Fibroblast of villous mesenchyme (primary cell): ENCODE results near the gene SMARCD1. TPM values are rescaled to one million over a fixed set of nuclear protein-coding genes. Genes with fewer than 3 reads are reported as not detected.
"Not testable (repeated sequence)": the region's sequence is repeated elsewhere in the genome, so short reads cannot be mapped to it uniquely, and the experiment has no call there.

Experiments used
- DNase-seq: peaks from one replicate; pipeline ENCODE4 v3.0.0-alpha.2; 2010; ENCODE audit warnings: low read depth
- H3K4me3 ChIP-seq: 2 replicates; pipeline ENCODE4 v1.5.1; 2011; ENCODE audit warnings: low read depth, mild to moderate bottlenecking, low read length
- total RNA-seq: library from RNA; depleted of rRNA; stranded (reverse); fragments of >200 nt; gene quantifications from 2 replicates; pipeline ENCODE4 v1.2.3, GENCODE V29; 2012
- TF ChIP-seq, protein P1 (sequence below): IDR thresholded peaks from 2 replicates; pipeline ENCODE4 v1.5.1; 2012; ENCODE audit warnings: low read depth, mild to moderate bottlenecking, low read length; ENCODE audit not compliant: insufficient read depth

SMARCD1 gene
- total RNA-seq, 1 donor = 60.9 TPM

DNA sequence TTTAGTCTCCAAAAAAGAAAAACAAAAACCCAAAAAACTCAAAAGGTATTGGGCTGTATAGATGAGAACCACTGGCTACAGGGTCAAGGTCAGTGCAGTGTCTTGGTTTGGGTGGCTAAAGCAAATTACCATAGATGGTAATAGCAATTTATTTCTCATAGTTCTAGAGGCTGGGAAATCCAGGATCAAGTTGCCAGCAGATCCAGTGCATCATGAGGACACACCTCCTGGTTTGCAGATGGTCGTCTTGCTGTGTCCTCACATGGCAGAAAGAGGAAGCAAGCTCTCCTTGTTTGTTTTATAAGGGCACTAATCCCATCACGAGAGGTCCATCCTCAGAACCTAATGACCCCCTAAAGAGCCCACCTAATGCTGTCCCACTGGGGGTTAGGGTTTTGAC, 38.1 kb downstream of the SMARCD1 start:
- TF ChIP-seq, protein P1, sequence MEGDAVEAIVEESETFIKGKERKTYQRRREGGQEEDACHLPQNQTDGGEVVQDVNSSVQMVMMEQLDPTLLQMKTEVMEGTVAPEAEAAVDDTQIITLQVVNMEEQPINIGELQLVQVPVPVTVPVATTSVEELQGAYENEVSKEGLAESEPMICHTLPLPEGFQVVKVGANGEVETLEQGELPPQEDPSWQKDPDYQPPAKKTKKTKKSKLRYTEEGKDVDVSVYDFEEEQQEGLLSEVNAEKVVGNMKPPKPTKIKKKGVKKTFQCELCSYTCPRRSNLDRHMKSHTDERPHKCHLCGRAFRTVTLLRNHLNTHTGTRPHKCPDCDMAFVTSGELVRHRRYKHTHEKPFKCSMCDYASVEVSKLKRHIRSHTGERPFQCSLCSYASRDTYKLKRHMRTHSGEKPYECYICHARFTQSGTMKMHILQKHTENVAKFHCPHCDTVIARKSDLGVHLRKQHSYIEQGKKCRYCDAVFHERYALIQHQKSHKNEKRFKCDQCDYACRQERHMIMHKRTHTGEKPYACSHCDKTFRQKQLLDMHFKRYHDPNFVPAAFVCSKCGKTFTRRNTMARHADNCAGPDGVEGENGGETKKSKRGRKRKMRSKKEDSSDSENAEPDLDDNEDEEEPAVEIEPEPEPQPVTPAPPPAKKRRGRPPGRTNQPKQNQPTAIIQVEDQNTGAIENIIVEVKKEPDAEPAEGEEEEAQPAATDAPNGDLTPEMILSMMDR = no peak

DNA sequence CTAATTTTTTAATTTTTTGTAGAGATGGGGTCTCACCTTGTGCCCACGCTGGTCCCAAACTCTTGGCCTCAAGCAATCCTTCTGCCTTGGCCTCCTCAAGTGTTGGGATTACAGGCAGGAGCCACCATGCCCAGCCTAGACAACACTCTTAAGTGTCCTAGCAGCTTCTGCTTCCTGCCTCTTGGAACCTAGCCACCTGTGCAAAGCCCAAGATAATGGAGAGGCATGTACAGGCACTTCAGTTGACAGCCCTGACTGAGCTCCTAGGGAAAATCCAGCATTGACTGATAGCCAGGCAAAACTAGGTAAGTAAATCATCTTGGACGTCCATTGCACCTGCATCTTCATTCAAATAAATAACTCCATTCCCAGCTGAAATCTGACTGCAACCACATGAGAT, 42.4 kb downstream of the SMARCD1 start:
- H3K4me3 ChIP-seq = no peak overlapping the region
- TF ChIP-seq, protein P1 = no peak
- DNase-seq = no peak

More for the DNA sequence above, 38.1 kb downstream of the SMARCD1 start:
- no peak overlapping the region for H3K4me3 ChIP-seq
- no peak for DNase-seq

DNA sequence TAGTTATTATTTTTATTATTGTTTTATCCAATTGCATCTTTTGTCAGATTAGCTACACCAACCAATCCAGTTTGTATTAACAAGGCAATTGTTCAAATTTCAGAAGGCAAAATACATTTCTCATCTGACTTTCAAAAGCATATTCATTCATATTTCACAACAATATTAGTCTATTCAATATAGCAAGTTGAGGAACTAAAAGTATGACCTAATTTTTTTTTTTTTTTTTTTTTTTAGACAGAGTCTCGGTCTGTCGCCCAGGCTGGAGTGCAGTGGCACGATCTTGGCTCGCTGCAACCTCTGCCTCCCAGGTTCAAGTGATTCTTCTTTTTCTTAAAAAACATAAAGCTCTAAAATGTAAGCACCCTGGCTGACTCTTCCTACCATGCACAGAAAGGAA, 44.1 kb downstream of the SMARCD1 start:
- no peak overlapping the region for H3K4me3 ChIP-seq
- TF ChIP-seq, protein P1 = no peak
- DNase-seq = no peak

DNA sequence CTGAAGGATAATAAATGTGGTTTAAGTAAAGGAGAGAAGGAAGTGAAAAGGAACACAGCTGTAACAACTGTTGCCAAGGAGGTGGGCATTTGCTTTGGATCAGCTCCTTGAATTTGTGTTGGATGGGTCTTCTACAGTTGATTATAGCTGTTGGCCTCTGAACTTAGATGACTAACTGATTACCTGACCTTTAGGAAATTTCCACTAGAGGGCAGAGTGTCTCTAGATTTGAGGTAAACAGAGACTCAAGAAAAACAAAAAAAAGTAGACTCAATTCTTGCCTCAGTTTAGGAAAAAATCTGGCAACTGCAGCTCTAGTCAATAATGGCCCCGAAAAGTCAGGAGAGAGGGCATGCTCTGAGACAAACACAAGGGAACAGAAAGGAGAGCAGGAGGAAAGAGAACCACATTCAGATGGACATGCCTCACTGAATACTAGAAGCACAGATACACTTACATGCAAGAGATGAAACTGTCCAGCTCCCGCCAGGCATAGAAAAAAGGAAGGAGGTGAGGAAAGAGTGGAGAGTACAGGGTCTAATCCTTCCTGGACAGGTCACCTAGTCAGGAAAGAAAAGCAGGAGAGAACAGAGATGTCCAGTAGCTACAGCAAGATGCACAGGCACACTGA, 47.5 kb downstream of the SMARCD1 start:
- DNase-seq = peak; percentile 60
- H3K4me3 ChIP-seq = no peak overlapping the region
- TF ChIP-seq, protein P1 = peak; percentile 53

DNA sequence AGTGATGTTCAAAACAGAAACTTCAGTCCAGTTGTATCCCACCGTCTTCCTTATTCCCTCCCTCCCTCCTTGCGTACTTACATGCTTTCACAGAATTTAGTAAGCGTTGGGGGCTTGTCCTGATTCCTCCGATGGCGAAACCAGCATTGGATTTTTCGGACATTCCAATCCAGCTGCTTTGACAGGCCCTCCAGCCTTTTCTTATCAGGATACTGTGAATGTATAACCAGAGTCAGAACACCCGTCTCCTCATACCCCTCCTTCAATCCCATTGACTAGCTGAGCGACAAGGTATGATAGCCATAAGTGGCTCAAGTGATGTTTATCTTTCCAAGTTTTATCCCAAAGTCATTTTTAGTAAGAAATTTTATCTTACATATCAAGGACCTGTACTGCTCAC, 57.9 kb downstream of the SMARCD1 start:
- no peak for DNase-seq
- TF ChIP-seq, protein P1 = no peak
- H3K4me3 ChIP-seq = no peak overlapping the region

DNA sequence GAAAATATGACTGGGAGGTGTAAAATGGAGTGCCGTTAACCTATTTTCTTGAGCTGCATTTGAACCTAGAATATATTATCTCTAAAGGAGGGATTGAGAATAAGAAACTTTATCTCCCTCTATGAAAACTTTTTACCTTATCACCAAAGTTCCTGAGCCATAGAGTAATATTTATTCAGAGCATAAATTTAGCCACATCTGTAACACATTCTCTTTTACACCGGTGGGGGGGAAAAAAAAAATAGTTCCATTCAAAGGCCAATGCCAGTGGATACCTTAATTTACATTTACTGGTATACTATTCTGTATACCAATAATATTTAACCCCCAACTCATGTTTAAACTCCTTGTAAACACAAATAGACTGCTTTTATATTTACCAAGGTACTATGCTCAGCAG, 60.3 kb downstream of the SMARCD1 start:
- DNase-seq = no peak
- TF ChIP-seq, protein P1 = no peak
- H3K4me3 ChIP-seq = no peak overlapping the region

DNA sequence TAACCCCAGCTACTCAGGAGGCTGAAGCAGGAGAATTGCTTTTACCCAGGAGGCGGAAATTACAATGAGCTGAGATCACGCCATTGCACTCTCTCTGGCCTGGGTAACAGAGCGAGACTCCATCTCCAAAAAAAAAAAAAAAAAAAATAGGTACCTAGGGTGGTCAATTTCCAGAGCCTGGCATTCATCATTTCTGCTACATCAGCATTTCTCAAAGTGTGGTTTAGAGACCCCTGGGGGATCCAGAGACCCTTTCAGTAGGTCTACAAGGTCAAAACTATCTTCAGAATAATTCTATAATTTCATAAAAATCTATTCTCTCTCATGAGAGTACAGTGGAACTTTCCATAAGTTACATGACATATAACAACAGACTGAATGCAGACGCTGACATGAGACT, 62.1 kb downstream of the SMARCD1 start:
- no peak for DNase-seq
- TF ChIP-seq, protein P1 = no peak
- H3K4me3 ChIP-seq = no peak overlapping the region

DNA sequence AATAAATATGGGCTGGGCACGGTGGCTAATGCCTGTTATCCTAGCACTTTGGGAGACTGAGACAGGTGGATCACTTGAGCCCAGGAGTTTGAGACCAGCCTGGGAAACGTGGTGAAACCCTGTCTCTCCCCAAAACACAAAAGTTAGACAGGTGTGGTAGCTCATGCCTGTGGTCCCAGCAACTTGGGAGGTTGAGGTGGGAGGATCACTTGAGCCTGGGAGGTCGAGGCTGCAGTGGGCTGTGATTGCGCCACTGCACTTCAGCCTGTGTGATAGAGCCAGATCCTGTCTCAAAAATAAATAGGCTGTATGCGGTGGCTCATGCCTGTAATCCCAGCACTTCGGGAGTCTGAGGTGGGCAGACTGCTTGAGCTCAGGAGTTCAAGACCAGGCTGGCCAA, 62.9 kb downstream of the SMARCD1 start:
- DNase-seq, H3K4me3 ChIP-seq: not testable (repeated sequence)
